ENCODE results near the gene RNF40.

Gene RNF40

GRCh38 chr16:30821891-30822290, 59.8 kb downstream of the RNF40 start:
- no peak for DNase-seq
